Peyer's patch (tissue), 4 donors: ENCODE data around the gene WNT3A.

ENCODE experiments used
- POLR2A ChIP-seq, 2 donors: fragments of 450-650 bp; IDR thresholded peaks; one replicate each; pipeline ENCODE4 v1.5.1; 2017; ENCODE audit warnings: antibody characterized with exemption in 2 of 2, mild to moderate bottlenecking in 2 of 2, moderate library complexity in 2 of 2
- TF ChIP-seq, protein P1 (sequence below), 6 experiments: fragments of 450-650 bp in 4 of 6; fragments of 200-600 bp in 2 of 6; sonication (generic) in 1 of 6; IDR thresholded peaks; one replicate each; pipeline ENCODE4 v1.5.1; 2017 to 2019; ENCODE audit warnings: antibody characterized with exemption in 6 of 6, mild to moderate bottlenecking in 3 of 6, moderate library complexity in 1 of 6

DNA sequence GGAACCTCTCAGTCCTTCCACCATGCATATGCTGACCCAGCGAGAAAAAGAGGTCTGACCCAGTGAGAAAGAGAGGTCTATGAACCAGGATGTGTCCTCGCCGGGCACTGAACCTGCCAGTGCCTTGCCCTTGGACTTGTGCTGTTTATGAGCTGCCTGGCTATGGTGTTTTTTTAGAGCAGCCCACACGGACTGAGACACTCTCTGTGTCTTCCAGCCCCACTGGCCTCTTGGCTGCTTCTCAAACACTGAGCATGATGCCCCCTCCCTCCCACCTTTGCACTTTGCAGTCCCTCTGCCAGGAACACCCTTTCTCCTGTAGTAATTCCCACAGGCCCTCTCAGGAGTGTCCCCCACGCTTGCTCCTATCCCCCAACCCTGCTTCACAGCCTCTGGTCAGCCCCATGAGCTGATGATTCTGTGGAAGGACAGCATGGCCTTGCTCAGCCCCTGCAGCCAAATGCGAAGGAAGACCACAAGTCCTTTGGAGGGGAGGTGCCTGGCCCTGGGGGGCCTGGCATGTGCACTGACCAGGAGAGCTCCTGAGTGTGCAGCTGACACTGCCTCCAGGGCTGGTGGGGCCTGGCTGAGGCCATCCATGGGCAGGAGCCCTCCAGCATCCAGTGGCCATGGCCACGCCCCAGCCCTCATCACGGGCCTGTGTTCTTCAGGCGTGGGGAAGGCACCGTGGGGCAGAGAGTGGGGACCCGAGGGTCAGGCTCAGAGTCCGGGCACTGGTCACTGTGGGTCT, 23.8 kb downstream of the WNT3A start:
- TF ChIP-seq, protein P1, sequence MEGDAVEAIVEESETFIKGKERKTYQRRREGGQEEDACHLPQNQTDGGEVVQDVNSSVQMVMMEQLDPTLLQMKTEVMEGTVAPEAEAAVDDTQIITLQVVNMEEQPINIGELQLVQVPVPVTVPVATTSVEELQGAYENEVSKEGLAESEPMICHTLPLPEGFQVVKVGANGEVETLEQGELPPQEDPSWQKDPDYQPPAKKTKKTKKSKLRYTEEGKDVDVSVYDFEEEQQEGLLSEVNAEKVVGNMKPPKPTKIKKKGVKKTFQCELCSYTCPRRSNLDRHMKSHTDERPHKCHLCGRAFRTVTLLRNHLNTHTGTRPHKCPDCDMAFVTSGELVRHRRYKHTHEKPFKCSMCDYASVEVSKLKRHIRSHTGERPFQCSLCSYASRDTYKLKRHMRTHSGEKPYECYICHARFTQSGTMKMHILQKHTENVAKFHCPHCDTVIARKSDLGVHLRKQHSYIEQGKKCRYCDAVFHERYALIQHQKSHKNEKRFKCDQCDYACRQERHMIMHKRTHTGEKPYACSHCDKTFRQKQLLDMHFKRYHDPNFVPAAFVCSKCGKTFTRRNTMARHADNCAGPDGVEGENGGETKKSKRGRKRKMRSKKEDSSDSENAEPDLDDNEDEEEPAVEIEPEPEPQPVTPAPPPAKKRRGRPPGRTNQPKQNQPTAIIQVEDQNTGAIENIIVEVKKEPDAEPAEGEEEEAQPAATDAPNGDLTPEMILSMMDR (IDR thresholded peaks at IDR 0.05): no peak
- no peak for TF ChIP-seq POLR2A (IDR thresholded peaks at IDR 0.05)
